SU-DHL-6 (cell line): Measurements from ENCODE around the gene SLC5A2.

Source experiments
- EZH2phosphoT487 ChIP-seq: fragments of 200-600 bp; sonication (generic), shearing (Covaris generic); conservative IDR thresholded peaks from 2 replicates; pipeline ENCODE4 v1.6.1; 2018; ENCODE audit warnings: mild to moderate bottlenecking, antibody characterized with exemption, low read length, moderate library complexity, mixed read lengths
- TF ChIP-seq, protein P1 (sequence below): fragments of 200-600 bp; sonication (generic); IDR thresholded peaks from one replicate; pipeline ENCODE4 v1.5.1; 2017; ENCODE audit warnings: antibody characterized with exemption, mild to moderate bottlenecking, low read length, moderate library complexity; ENCODE audit not compliant: insufficient read depth, poor library complexity, severe bottlenecking

- TF ChIP-seq, protein P1, sequence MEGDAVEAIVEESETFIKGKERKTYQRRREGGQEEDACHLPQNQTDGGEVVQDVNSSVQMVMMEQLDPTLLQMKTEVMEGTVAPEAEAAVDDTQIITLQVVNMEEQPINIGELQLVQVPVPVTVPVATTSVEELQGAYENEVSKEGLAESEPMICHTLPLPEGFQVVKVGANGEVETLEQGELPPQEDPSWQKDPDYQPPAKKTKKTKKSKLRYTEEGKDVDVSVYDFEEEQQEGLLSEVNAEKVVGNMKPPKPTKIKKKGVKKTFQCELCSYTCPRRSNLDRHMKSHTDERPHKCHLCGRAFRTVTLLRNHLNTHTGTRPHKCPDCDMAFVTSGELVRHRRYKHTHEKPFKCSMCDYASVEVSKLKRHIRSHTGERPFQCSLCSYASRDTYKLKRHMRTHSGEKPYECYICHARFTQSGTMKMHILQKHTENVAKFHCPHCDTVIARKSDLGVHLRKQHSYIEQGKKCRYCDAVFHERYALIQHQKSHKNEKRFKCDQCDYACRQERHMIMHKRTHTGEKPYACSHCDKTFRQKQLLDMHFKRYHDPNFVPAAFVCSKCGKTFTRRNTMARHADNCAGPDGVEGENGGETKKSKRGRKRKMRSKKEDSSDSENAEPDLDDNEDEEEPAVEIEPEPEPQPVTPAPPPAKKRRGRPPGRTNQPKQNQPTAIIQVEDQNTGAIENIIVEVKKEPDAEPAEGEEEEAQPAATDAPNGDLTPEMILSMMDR = no peak
- TF ChIP-seq EZH2phosphoT487 = no peak
These were observed 9.5 kb upstream of the SLC5A2 start for GRCh38 chr16:31473264-31473984.
